KMS-11 (cell line): Measurements from ENCODE around the gene CBR3.

Experiments used
- H2AFZ ChIP-seq: fragments of 200-600 bp; sonication (generic); 2 replicates; pipeline ENCODE4 v1.6.1; 2016; ENCODE audit warnings: antibody characterized with exemption, mixed run types, low read depth
- H3K27ac ChIP-seq: fragments of 200-600 bp; sonication (generic); 2 replicates; pipeline ENCODE4 v1.6.1; 2016; ENCODE audit warnings: mild to moderate bottlenecking, mixed run types
- H3K27me3 ChIP-seq: fragments of 200-600 bp; sonication (generic); 2 replicates; pipeline ENCODE4 v1.6.1; 2017; ENCODE audit warnings: mild to moderate bottlenecking, low read depth, mixed run types, moderate library complexity; ENCODE audit not compliant: insufficient read depth
- H3K36me3 ChIP-seq: fragments of 200-600 bp; sonication (generic); 2 replicates; pipeline ENCODE4 v1.6.1; 2017; ENCODE audit warnings: mild to moderate bottlenecking, mixed run types; ENCODE audit not compliant: insufficient read depth
- H3K4me1 ChIP-seq: fragments of 200-600 bp; sonication (generic); 2 replicates; pipeline ENCODE4 v1.6.1; 2016; ENCODE audit warnings: mild to moderate bottlenecking, low read depth, mixed run types; ENCODE audit not compliant: poor library complexity, severe bottlenecking
- H3K4me2 ChIP-seq: fragments of 200-600 bp; sonication (generic); 2 replicates; pipeline ENCODE4 v1.7.0; 2016; ENCODE audit warnings: mild to moderate bottlenecking, mixed run types
- H3K4me3 ChIP-seq: fragments of 200-600 bp; sonication (generic); IDR thresholded peaks from 2 replicates; pipeline ENCODE4 v1.6.1; 2017; ENCODE audit warnings: low read depth, low read length, mixed read lengths; ENCODE audit not compliant: insufficient read depth
- H3K79me2 ChIP-seq: fragments of 200-600 bp; sonication (generic); 2 replicates; pipeline ENCODE4 v1.6.1; 2016; ENCODE audit warnings: low read depth, mixed run types; ENCODE audit not compliant: insufficient read depth
- H3K9ac ChIP-seq: fragments of 200-600 bp; sonication (generic); 2 replicates; pipeline ENCODE4 v1.6.1; 2016; ENCODE audit warnings: mild to moderate bottlenecking, mixed run types
- H4K20me1 ChIP-seq: fragments of 200-600 bp; sonication (generic); 2 replicates; pipeline ENCODE4 v1.6.1; 2016; ENCODE audit warnings: mild to moderate bottlenecking, mixed run types; ENCODE audit not compliant: insufficient read depth
- TF ChIP-seq, protein P1 (sequence below): fragments of 200-600 bp; sonication (generic); conservative IDR thresholded peaks from 2 replicates; pipeline ENCODE4 v1.6.1; 2017; ENCODE audit warnings: low read depth, mild to moderate bottlenecking, antibody characterized with exemption, low read length, moderate library complexity, mixed read lengths

The CBR3 gene

DNA sequence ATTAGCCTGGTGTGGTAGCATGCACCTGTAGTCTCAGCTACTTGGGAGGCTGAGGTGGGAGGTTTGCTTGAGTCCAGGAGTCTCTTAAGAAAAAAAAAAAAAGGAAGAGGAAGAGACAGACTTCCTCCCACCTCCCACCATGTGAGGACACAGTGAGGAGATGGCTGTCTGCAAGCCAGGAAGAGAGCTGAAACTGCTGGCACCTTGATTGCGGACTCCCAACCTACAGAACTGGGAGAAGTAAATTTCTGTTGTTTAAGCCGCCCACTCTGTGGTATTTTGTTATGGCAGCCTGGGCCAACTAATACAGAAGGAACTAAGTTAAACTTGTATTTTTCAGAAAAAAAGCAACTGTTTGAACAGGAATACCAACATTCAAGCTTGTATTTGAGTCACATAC lies 43.5 kb downstream of the CBR3 start:
- Histone ChIP-seq H3K79me2 (no peaks in the 10 kb centered on the region), H3K27me3 (no peaks in the 10 kb centered on the region), H3K4me3 (no peak overlapping the region), H3K9ac (no peak overlapping the region), H2AFZ (no peak overlapping the region), H4K20me1 (no peaks in the 10 kb centered on the region), H3K4me1 (peaks cover 7% of the 10 kb centered on the region), H3K4me2 (no peak overlapping the region), H3K36me3 (no peaks in the 10 kb centered on the region), H3K27ac (no peak overlapping the region)
- TF ChIP-seq, protein P1, sequence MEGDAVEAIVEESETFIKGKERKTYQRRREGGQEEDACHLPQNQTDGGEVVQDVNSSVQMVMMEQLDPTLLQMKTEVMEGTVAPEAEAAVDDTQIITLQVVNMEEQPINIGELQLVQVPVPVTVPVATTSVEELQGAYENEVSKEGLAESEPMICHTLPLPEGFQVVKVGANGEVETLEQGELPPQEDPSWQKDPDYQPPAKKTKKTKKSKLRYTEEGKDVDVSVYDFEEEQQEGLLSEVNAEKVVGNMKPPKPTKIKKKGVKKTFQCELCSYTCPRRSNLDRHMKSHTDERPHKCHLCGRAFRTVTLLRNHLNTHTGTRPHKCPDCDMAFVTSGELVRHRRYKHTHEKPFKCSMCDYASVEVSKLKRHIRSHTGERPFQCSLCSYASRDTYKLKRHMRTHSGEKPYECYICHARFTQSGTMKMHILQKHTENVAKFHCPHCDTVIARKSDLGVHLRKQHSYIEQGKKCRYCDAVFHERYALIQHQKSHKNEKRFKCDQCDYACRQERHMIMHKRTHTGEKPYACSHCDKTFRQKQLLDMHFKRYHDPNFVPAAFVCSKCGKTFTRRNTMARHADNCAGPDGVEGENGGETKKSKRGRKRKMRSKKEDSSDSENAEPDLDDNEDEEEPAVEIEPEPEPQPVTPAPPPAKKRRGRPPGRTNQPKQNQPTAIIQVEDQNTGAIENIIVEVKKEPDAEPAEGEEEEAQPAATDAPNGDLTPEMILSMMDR = no peak

DNA sequence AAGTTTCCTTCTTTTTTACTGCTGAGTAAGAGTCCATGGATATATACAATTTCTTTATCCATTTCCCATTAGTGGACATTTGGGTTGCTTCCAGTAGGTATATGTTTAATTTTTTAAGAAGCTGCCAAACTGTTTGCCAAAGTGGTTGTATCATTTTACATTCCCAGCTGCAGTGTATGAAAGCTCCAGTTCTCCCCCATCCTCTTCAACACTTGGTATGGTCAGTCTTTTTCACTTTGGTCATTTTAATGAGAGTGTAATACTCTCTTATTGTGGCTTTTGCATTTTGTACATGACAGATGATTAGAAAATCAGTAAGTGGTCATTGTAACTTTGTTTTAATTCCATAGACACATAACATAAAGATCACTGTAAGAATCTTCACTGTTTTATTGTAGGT lies 44.3 kb downstream of the CBR3 start:
- H3K4me3 ChIP-seq = no peak overlapping the region
- TF ChIP-seq, protein P1 = no peak

DNA sequence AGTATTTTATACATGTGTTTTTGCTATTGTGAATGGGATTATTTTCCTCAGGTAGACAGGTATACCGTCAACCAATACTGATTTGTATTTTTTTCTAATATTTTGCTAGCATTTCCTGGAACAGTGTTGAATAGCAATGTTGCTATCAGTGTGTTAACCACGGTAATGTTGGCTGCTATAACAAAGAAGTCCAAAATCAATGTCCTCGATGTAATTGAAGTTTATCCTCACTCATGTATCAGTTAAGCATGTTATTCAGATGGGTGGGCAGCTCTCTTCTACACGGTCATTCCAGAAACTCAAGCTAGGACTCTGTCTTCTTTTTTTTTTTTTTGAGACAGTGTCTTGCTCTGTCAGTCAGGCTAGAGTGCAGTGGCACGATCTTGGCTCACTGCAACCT lies 46.1 kb downstream of the CBR3 start:
- Histone ChIP-seq H3K9ac (no peak overlapping the region), H2AFZ (no peak overlapping the region), H4K20me1 (no peaks in the 10 kb centered on the region), H3K4me3 (no peak overlapping the region), H3K27me3 (no peaks in the 10 kb centered on the region), H3K79me2 (no peaks in the 10 kb centered on the region), H3K4me1 (no peaks in the 10 kb centered on the region), H3K27ac (no peak overlapping the region), H3K4me2 (no peak overlapping the region), H3K36me3 (no peaks in the 10 kb centered on the region)
- TF ChIP-seq, protein P1 = no peak

More for the DNA sequence above, 44.3 kb downstream of the CBR3 start:
- no peak overlapping the region for H3K9ac ChIP-seq
- no peak overlapping the region for H3K27ac ChIP-seq
- H2AFZ ChIP-seq = no peak overlapping the region
- peaks cover 2% of the 10 kb centered on the region for H3K4me1 ChIP-seq
- no peaks in the 10 kb centered on the region for H4K20me1 ChIP-seq
- H3K27me3 ChIP-seq = no peaks in the 10 kb centered on the region
- H3K79me2 ChIP-seq = no peaks in the 10 kb centered on the region
- H3K4me2 ChIP-seq = no peak overlapping the region
- H3K36me3 ChIP-seq = no peaks in the 10 kb centered on the region

DNA sequence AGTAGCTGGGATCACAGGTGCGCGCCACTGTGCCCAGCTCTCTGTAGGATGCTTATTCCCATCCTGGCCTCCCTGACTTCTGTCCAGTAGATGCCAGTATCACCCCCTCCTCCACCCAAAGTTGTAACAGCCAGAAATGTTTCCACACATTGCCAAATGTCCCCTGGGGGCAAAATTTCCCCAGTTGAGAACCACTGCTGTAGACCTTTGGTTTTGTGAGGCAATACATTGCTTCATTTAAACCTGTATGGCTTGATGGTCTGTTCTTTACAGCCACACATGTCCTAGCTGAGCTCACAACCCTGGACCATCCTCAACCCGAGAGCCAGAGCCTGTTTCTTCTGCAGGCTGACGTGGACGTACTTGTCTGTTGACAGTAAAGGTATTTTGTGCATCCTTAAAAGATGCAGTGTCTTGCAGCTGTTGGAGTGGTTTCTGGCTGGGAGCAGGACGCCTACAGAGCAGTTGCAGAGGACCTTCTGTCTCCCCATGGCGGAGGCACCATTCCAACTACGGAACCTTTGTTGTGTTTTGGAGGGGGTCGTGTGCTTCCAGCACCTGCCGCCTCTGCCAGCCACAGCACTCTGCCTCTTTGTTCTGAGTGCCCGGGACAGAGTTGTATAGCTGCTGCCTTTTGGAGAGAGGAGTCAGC lies 48.4 kb downstream of the CBR3 start:
- Histone ChIP-seq H3K9ac (no peak overlapping the region), H3K79me2 (no peaks in the 10 kb centered on the region), H3K27me3 (no peaks in the 10 kb centered on the region), H3K4me2 (no peak overlapping the region), H3K36me3 (no peaks in the 10 kb centered on the region), H2AFZ (no peak overlapping the region), H3K4me3 (no peak overlapping the region), H4K20me1 (no peaks in the 10 kb centered on the region), H3K4me1 (no peaks in the 10 kb centered on the region), H3K27ac (no peak overlapping the region)
- TF ChIP-seq, protein P1 = no peak
